ENCODE results near the gene SNX17. TPM values are rescaled to one million over a fixed set of nuclear protein-coding genes. Genes with fewer than 3 reads are reported as not detected.

Gene SNX17
- total RNA-seq, 4 donors from 2014 or later = 71.6 to 115 (median 102) TPM

GRCh38 chr2:27372937-27373336 is 2.5 kb downstream of the SNX17 start:
- TF ChIP-seq, protein P1, sequence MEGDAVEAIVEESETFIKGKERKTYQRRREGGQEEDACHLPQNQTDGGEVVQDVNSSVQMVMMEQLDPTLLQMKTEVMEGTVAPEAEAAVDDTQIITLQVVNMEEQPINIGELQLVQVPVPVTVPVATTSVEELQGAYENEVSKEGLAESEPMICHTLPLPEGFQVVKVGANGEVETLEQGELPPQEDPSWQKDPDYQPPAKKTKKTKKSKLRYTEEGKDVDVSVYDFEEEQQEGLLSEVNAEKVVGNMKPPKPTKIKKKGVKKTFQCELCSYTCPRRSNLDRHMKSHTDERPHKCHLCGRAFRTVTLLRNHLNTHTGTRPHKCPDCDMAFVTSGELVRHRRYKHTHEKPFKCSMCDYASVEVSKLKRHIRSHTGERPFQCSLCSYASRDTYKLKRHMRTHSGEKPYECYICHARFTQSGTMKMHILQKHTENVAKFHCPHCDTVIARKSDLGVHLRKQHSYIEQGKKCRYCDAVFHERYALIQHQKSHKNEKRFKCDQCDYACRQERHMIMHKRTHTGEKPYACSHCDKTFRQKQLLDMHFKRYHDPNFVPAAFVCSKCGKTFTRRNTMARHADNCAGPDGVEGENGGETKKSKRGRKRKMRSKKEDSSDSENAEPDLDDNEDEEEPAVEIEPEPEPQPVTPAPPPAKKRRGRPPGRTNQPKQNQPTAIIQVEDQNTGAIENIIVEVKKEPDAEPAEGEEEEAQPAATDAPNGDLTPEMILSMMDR (IDR thresholded peaks at IDR 0.05; ENCODE audit: low read depth) = no peak

DNA sequence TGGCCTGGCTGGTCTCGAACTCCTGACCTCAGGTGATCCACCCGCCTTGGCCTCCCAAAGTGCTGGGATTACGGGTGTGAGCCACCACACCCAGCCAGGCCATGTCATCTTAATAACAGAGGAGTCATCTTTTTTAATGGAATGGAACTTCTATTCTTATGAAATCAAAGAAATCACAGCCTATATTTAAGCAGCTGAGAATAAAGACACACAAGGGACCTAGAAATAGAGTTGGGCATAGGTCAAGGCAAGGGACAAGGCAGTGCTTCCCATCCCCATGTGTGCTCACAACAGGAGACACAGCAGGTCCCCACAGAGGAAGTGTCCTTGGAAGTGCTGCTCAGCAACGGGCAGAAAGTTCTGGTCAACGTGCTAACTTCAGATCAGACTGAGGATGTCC is 3.2 kb downstream of the SNX17 start:
- TF ChIP-seq, protein P1 (IDR thresholded peaks at IDR 0.05; ENCODE audit: low read depth) = no peak

- TF ChIP-seq, protein P1 (IDR thresholded peaks at IDR 0.05; ENCODE audit: low read depth) = no peak
Measured at GRCh38 chr2:27375513-27376099, 5.2 kb downstream of the SNX17 start.

DNA sequence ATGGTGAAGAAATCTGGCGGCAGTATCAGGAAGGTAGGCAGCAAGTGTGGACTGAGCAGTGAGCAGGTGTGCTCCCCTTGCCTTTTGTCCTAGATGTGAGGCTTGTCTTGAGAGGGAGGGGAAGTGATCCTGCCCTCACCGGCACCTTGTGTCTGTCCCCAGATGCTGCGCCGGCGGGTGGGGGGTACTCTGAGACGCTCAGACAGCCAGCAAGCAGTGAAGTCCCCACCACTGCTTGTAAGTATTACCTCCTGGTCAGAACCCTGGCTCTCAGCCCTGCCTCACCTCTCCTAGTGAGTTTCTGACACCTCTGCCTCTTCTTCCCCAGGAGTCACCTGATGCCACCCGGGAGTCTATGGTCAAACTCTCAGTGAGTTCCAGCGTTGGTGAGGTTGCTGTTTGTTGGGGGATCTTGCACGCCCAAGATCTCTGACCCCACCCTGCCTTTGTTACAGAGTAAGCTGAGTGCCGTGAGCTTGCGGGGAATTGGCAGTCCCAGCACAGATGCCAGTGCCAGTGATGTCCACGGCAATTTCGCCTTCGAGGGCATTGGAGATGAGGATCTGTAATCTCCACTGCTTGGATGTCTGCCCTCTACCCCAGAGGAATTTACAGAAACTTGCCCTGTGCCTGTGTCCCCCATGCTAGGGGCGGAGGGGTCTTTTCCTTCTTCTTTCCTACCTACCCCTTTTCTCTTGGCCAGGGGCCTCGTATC is 5.9 kb downstream of the SNX17 start:
- TF ChIP-seq, protein P1 (IDR thresholded peaks at IDR 0.05; ENCODE audit: low read depth) = no peak

GRCh38 chr2:27376866-27377617 is 6.6 kb downstream of the SNX17 start:
- TF ChIP-seq, protein P1 (IDR thresholded peaks at IDR 0.05; ENCODE audit: low read depth) = no peak

DNA sequence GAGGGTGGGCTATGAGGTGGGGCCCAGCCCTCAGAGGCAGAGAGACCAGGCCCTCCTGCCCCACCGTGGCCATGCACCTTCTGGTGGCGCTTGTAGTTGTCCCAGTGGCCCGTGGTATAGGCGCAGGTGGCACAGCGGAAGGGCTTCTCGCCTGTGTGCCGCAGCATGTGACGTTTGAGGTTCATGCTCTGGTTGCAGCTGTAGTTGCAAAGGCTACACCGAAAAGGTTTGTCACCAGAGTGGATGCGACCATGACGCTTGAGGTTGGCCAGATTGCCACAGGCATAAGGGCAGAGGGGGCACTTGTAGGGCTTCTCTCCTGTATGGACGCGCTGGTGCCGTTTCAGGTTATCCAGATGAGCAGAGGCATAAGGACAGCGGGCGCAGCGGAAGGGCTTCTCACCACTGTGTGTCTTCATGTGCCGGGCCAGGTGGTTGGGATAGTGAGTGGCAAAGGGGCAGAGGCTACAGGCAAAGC is 7.2 kb downstream of the SNX17 start:
- TF ChIP-seq, protein P1 (IDR thresholded peaks at IDR 0.05; ENCODE audit: low read depth) = no peak
